GM18499 (cell line): ENCODE measurements around the gene FYN.

Source experiments
- ATAC-seq: cut with Tn5 transposase; IDR thresholded peaks from one replicate; pipeline ENCODE4 v1.9.1; 2021; ENCODE audit warnings: moderate number of reproducible peaks; ENCODE audit not compliant: insufficient read depth, unreplicated experiment

Gene FYN

DNA sequence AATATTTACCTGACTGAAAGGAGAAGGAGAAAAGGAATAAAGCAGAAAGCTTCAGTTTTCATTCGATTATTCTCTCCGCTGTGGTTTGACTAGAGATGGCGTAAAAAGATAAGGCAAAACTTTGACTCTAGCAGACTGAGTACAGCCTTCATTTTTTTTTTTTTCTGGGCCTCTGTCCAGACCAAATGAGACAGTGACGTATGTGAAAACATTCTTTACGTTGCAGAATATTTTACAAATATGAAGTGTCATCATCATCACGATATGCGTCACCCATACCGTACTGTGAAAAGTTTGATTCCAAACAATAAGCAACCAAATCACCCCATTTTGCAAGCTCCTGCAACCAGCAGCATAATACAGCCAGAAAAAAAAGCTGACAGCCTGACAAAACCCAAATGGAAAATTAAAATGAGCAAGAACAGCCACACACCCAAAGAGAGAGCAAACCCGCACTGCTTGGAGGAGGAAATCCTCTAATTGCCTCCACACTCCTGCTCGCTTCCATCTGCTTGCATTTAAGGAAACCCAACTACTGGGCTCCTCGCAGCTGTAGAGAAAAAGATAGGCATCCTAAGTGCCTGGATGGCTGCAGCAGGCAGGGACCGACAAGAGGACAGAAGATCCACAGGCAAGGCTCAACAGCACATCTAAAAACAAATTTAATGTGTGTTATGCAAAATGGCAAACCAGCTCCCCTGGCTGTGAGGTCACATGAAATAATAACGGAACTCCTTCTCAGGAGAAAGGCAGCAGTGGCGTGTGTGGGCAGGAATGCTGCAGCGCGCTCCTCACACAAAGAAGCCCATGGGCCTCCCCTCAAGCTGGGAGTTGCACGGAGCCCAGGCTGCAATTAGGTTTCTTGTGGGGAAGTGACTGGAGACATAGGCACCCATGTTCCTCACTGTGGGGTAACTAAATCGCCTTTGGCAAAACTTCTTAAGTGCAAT, 113.1 kb downstream of the FYN start:
- ATAC-seq: no peak

DNA sequence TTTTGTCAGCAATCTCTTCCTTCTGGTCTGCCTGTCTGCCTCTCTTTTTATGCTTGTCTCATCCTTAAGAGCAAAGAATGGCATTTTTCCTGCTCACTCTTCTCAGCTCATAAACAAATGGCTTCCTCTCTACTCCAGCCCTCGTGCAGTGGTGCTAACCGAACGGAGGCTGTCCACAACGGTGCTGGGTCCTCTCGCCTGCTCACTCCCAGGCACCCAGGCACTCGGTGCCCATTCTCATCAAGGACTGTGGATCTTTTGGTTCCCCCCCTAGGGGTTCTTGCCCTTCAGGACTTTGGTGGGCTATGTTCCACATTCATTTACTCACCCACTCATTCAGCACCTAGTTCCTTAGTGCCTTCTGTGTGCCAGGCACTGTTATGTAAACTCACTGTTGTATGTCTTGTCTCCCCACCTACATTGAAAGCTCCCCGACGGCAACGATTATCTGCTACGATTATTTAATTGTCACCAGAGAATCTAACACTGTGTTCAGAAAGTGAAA, 113.9 kb downstream of the FYN start:
- ATAC-seq: no peak

DNA sequence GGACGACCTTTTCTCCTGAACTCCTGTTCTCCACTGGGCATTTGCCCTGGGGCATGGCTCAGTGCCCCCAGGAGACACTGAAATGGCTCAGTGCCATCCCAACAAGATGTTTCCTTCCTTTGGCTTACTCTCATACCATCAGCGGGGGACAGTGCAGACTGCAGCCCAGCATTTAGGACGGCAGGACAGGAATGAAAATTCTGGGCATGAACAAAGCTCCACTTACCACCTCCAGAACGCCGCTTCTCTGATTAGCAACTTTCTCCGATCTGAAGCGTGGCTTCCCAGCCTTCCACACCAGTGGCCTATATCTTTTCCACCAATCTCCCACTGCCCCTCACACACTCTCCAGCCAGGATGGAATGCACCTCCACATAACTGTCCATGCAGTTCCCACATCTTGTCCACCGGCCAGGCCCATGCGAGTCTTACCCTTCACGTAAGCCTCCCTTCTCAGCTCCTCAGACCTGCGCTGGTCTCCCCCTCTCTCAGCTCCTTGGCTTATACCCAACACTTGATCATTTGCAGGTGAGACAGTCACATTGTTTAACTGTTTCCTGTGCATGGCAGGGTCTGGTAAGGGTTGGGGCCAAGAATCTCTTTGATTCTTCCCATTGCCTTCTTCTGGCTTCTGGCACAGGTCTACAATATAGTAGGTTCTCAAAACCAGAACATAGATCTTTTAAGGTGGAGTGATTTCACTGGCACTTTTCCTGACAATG, 114.5 kb downstream of the FYN start:
- ATAC-seq: no peak

DNA sequence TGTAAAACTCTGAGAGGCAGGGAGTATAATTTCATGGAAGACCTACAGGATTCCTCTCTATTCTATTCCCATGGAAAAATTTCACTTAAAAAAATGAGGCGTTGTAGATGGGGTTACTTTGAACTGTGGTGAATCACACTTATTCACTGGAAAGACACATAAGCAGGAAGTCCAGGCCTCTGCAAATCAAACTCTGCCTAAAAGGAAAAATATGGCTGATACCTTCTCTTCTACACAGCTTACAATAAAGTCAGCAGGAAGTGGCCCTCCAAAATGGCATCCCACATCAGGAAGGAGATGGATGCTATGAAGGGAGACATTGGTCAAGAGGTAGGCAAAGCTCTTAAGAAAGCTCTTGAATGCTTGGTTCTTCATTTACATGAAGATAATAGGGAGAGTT, 115.9 kb downstream of the FYN start:
- ATAC-seq: no peak

DNA sequence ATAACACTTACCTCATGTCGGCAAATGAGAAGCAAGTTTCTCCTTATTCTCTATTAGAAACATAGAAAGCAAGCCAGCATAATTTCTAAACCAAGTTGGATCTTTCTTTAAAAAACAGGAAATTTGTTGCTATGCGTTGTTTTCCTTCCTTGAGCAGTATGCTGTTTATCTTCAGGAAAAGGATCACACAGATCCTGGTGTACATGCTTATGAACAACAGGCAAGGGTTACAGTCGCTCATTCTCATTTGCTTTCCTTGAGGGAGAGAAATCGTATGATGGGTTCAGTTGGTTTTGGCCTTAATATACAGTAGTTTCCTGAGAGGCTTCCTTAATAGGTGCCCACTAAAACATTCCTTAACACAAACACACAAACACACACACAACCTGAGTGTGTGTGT, 118.8 kb downstream of the FYN start:
- no peak for ATAC-seq

DNA sequence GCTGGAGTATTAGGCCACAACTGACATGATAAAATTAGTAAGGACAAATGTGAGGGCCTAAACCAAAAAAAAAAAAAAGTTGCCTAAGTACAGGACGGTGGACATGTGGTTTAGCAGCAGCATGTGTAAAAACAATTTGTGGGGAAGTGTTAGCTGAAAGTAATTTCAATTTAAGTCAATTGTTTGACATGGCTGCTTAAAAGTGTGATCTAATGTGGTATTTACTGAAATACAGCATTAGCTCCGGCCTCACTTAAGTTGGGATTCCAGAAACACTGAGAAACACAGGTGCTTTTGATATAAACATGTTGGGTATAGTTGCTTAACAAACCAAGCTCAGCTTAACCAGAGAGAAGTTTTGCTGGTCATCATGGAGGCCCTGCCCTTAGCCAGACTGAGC, 119.7 kb downstream of the FYN start:
- no peak for ATAC-seq

DNA sequence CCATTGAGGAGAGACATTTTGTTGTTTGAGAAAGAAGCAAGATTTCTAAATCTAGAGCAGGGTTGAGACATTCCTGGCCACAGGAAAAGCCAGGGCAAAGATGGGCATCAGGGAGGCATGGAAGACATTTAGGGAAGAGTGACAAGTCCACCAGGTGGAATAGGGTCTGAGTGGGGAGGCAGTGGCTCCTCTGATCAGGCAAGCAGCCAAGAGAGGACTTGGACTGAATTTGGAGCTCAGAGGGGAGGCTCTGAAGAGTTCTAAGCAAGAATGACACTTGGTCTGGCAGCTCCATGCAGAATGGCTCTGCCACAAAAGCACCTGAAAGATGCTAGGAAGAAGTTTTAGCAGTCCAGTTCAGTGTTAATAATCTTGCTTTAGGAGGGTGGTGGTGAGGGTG, 120.8 kb downstream of the FYN start:
- no peak for ATAC-seq

DNA sequence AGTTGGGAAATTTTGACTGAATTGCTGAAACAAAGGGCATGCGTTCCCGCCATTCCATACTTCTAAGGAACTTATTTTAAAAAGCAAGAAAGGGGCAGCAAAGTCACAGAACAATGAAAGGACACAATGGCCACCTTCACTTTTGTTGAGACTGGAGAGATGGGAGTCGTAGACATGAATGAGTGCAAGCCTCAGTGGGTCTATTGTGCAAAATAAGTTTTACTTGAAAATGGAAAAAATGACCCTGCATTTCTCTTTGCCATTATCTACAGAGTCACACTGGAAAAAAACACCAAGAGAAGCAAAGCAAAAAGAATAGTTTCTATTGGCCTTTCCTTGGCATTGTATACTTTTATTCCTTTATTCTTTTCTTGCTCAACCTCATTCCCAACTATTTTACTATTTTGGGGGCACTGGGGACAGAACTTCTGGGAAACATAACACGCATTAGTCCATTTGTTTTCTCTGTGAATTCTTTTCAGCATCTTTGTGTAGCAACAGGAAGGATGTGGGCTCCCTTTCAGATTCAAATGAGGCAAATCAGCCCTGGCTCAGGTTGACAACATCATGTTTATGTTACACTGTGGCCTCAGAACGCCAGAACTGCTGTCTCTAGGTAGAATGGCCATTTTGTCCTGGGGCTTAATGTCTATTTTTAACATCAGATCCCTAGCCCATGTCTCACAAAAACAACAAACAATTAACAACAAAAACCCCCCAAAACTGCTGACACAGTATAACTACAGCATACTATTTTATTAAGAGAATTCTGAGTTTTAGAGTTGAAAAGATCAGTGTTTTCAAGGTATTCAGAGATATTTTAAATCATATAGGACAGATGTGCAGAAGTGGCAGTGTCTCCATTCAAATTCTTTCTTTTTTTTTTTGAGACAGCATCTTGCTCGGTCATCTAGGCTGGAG, 122.2 kb downstream of the FYN start:
- ATAC-seq: peak; percentile 88

DNA sequence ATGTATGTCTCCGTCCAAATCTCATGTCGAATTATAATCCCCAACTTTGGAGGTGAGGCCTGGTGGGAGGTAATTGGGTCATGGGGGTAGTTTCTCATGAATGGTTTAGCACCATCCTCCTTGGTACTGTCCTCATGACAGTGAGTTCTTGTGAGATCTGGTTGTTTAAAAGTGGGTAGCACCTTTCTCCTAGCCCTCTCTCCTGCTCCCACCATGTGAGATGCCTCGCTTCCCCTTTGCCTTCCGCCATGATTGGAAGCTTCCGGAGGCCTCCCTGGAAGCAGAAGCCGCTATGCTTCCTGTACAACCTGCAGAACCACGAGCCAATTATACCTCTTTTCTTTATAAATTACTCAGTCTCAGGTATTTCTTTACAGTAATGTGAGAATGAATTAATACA, 123.1 kb downstream of the FYN start:
- ATAC-seq: no peak

DNA sequence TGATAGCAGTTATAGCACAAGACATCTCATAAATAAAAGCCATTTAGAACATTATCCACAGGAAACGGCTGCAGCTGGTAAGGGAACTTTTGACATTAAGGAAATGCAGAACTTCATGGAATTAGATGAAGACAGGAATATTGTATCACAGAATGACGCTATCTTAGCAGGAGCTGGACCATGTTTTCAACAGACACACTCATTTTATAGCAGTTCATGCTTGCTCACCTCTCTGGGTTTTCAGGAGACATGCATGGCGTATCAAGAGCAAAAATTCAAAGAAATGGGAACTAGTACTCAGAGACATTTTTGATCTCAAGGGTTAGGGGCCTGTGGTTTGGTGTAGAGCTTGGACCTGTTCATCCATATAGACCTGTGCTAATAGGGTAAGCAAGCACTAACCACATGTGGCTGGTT, 125.0 kb downstream of the FYN start:
- peak; percentile 38 for ATAC-seq

DNA sequence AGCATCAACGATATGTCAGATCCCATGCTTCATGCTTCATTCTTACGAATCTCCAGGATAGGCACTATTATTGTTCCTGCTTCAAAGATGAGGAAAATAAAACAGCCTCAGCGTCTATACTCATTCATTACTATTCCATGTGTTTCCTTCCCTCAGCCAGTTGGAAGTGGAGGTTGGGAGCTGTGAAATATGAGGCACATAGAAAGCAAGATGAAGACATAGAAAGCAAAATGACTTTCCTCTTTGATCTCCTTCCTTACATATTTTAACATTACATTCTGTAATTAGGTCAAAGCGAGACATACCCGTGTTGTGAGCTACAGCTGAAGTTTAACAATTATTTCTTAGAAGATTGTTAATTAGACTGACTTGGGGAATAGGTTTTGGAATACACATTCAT, 125.4 kb downstream of the FYN start:
- ATAC-seq: no peak

DNA sequence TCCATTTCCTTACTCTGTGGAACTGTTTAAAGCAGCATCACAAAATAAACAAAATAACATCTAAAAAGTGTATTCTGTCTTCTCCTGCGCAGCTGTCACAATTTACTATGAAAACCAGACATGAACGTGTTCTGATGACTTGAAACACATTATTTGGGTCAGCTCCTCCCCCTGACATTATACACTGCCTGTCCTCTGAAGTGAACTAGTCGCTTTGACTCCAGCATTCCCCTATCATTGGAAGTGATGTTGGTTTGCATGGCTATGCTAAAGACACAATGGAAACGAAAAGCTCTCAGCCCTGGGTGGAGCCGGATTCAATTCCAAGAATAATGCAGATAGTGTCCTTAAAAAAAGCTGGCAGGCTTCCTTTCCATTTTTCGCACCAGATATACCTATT, 125.9 kb downstream of the FYN start:
- ATAC-seq: no peak

DNA sequence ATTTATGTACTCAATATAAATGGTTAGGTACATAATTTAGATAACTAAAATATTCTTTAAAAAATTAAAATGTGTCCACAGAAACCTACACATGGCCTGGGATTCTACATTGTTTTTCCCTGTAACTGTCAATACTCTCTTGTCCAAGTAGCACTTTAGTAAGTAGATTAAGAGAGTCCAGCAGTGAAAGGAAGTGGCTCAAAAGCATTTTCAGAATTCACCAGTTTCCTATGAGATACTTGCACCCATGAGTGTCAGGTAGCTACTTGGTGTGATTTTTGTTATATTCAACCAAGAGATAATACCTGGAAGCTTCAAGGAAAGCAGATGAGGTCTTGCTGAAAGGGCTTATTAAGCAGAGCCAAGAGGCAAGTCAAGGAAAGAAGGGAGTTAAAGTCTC, 126.3 kb downstream of the FYN start:
- ATAC-seq: no peak

DNA sequence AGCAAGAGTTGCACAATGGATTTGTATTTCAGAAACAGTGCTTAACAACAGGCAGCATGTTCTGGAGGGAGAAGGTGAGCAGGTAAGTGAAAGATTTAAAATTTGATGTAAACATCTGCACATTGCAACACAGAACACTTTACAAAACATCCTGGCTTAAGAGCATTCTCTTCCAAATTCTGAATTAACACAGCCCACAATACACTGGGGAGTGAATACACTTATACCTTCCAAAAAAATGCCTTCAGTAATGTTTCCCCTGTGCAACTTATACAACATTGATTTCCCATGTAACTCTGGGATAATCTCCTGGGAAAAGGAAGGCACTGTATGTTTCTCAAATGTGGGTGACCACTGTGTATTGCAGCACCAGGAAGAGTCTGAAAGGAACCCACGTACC, 127.6 kb downstream of the FYN start:
- no peak for ATAC-seq

DNA sequence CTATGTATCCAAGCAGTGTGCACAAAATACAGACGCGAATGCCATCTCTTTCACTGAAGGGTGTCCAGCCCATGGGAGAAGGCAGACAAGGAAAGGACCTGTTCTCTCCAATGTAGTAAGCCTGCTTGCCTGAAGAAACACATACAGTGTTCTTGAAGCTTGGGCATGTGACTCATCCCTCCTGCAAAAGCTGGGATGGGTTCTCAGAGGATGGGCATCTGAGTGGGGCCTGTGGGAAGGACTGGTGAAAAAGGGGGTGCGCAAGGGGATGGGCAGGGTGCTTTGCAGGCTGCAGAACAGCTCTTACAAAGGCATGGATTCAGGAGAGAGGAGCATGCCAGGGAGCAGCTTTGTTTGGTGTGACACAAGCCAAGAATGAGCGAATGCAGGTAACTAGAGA, 128.1 kb downstream of the FYN start:
- ATAC-seq: no peak

DNA sequence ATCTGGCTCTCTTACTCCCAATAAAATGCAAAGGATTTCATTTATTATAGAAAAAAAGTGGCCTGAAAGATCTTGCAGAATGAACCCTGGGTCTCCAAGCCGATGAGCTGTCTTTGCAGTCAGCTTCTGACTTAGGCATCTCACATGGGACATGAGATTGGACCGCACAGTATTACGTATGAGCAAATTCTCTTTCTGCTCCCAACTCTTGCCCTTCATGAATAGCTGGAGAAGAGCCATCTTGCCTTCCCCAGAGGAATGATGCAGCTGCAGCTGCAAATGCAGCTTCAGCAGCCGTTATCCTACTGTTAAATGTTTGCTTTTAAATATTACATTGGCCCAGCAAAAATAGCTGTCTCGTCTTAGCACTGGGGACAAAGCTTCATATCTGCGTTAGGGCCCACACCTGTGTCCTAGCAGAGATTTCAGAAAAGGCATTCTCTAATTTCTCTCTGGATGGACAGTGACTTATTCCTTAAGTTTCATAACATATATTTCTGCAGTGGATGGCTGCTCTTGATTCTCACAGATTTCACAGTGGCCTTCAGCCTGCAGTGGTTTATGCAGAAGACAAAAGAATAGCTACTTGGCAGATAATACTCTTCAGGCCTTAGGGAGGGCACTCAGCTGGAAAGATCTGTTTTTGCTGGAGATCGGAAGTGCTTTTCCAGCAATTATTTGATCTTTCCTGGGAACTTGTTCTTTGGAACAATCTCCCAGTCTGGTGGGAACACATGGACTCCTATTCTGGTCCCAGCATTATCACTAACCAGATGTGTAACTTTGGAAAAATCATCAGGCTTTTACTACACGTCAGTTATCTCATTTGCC, 129.2 kb downstream of the FYN start:
- no peak for ATAC-seq

DNA sequence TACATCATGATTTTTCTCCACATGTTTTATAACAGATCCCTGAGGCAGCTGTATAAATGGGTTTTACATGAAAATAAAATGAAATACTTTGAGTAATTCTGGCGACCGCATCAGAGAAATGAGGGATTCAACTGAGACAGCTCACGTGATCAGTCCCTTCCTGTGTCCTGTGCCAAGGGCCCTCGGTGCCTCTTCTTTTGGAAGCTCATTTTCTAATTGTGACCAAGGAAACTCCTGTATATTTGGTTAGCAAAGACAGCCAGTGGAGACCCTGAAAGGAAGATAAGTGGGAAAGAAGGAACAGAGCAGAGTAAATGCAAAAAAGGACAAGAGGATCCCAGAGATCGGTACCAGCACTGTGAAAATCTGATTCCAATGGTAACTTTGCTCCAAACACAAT, 129.9 kb downstream of the FYN start:
- ATAC-seq: no peak

DNA sequence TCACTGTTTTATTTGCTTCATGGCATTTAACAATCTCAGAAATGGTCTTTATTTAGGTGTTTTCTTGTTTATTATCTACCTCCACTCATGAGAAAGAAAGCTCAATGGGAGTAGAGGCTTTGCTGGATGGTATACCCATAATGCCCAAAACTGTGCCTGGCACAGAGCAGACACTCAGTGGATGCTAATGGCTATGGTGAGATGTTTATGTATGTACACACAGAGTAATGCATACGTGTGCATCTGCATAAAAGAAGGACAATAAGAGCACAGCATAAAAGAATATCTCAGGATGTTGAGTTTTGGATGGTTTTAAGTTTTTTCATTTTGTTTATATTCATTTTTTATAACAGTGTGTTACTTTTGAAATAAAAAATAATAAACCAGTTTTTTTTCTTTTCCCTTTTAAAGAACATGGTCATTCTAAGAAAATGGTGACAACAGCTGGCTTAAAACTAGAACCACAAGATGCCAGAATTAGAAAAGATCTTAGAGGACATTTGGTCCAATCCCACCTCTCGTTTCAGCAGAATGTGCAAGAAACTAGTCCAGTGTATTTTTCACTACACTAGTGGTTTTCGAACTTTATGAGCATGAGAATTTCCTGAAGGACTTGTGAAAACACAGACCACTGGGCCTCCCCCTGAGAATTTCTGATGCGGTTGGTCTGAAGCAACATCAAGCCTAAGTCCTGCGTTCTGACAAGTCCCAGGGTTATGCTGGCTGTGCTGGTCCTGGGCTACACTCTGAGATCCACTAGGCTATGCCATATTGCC, 131.9 kb downstream of the FYN start:
- ATAC-seq: peak; percentile 47

DNA sequence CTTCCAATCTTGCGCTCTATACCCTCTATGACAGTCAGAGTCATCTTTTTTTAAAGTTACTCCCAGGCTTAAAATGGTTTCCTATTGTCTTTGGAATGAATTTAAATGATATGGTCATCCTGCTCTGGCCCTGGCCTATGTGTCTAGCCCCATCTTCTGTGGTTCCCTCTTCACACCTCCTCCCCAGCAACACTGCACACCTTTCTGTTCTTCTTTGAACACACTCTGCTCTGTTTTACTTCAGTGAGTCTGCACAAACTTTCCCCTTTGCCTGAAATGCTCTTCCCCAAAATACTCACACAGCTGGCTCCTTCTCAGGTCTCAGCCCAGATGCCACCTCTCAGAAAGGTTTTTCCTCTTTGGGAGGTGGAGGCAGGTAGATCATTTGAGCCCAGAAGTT, 132.7 kb downstream of the FYN start:
- ATAC-seq: no peak
